GM21529 (cell line): ENCODE results near the gene KLRC3.
"Not testable (repeated sequence)": the region's sequence is repeated elsewhere in the genome, so short reads cannot be mapped to it uniquely, and the experiment has no call there.

Experiments
- ATAC-seq: cut with Tn5 transposase; IDR thresholded peaks from one replicate; pipeline ENCODE4 v1.9.1; 2021; ENCODE audit not compliant: unreplicated experiment

KLRC3 gene

DNA sequence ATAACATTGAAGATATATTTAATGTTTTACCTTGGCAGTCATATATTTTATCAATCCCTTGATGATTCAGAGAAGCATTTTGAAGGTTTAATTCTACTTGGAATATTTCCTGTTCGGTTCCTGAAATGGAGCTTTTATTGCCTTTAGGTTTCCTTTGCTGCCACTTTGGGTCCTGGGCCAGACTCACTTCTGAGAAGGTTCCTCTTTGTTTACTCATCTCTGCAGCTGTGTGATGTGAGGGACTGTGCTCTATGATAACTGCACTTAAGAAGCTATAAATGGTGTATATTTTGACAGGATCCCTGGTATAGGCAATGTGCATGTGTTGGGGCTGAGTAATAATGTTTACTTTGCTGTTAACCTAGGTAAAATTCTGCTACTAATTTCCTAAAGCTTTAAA, at the start of gene KLRC3:
Gene KLRC3 (minus strand): TSS at position 262 of the 400 bp plus-strand sequence. CDS start 45 bp downstream, at position 217.
- not testable (repeated sequence) for ATAC-seq

DNA sequence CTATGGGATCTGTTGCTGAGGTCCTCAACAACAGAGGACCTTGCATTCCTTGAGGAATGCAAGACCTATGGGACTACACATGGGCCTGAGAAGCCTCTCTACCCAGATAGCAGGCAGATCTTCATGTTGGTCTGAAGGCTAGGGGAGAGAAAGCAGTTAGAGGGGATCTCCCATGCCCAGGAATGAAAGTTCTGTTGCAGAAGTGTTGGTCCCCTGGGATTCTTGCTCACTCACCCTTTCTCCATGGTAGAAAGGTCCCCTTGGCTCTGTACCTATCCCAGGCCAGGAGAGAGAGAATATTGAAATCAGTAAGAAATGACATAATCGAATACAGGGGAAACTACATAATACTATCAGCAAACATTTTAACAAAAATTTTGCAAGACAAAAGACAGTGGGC, 49.3 kb upstream of the KLRC3 start:
- ATAC-seq = no peak

DNA sequence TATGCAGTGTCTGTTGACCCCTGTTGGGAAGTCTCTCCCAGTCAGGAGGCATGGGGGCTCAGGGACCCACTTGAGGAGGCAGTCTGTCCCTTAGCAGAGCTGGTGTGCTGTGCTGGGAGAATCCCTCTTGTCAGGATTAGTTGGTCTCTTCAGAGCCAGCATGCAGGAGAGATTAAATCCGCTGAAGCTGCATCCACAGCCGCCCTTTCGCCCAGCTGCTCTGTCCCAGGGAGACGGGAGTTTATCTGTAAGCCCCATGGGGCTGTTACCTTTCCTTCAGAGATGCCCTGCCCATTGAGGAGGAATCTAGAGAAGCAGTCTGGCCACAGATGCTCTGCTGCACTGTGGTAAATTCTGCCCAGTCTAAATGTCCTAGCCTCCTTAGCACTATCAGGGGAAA, 45.9 kb upstream of the KLRC3 start:
- no peak for ATAC-seq

- no peak for ATAC-seq
These were observed 37.4 kb upstream of the KLRC3 start for GRCh38 chr12:10457760-10458159.

DNA sequence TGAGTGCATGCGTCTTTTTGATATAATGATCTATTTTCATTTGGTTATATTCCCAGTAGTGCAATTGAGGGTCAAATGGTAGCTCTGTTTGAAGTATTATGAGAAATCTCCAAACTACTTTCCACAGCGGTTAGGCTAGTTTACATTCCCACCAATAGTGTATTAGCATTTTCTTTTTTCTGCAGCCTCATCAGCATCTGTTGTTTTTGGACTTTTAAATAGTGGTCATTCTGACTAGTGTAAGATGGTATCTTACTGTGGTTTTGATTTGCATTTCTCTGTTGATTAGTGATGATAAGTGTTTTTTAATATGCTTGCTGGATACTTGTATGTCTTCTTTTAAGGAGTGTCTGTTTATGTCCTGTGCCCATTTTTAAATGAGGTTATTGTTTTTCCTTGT, 36.5 kb upstream of the KLRC3 start:
- ATAC-seq = no peak

DNA sequence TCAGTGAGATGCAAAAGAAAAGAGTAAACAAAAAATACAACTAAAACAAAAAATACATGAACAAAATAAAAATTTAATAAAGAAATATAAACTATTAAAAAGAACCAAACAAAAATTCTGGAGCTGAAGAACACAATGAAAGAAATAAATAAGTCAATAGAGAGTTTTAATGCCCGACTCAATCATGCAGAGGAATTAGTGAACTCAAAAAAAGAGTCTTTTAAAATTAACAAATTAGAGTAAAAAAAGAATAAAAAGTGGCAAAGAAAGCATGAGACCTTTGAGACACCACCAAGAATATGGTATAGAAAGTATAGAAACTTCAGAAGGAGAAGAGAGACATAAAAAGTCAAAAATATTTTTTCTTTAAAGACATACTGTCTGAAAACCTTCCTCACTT, 35.4 kb upstream of the KLRC3 start:
- ATAC-seq = no peak

DNA sequence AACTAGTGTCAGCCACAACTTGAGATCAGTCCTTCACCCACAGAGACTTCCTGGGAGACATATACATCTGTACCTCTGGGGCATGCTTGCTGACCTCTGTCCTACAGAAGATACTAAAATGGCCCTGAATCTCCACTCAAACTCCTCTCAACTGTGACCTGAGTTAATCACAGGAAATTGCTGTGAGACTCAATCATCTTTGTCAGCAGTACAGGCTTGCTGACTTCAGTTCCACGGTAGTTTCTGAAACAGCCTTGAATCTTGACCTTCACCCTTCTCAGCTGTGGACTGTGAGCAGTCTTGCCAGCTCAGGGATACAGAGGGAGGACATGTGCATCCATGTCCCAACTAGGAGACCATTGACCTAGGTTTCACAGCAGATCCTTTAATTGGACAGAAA, 34.1 kb upstream of the KLRC3 start:
- ATAC-seq = no peak

GRCh38 chr12:10453156-10453555, 32.8 kb upstream of the KLRC3 start, which contains the start of gene KLRC1:
TSS of gene KLRC1 (minus strand) at chr12:10453377. CDS start at chr12:10451156, 2,221 bp downstream.
- no peak for ATAC-seq

DNA sequence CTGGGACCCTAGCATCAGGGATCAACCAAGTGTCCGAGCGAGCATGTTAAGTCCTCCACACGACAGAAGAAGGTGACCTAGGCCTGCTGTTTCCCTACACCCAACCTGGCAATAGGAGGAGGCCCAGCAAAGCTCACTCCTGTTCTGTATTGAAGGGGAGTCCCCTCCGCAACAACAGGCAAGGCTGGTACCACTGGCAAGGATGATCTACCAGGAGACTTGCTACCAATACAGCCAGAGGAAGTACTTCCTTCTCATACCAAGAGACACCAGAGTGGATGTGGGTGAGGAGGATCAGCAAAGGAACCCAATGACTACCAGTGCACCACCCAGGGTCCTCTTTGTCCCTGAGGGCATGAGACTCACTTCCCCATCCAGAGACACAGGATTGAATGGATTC, 27.8 kb upstream of the KLRC3 start:
- no peak for ATAC-seq

DNA sequence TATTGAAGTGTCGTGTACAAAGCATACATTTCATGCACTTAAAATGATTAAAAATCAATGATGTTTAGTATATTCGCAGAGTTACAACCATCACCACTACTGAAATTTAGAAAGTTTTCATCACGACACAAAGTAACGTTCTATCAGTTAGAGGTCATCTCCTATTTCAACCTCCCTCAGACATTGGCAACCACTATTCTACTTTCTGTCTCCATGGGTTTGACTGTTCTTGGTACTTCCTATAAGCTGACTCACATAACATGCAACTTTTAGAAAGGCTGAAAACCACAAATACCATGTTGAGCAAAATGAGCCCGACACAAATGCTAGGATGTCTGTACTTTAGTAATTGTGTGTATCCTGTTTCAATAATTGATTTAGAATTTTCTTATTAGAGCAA, 25.7 kb upstream of the KLRC3 start:
- ATAC-seq = not testable (repeated sequence)

- ATAC-seq = not testable (repeated sequence)
These were observed 20.7 kb upstream of the KLRC3 start for GRCh38 chr12:10441144-10441543.

DNA sequence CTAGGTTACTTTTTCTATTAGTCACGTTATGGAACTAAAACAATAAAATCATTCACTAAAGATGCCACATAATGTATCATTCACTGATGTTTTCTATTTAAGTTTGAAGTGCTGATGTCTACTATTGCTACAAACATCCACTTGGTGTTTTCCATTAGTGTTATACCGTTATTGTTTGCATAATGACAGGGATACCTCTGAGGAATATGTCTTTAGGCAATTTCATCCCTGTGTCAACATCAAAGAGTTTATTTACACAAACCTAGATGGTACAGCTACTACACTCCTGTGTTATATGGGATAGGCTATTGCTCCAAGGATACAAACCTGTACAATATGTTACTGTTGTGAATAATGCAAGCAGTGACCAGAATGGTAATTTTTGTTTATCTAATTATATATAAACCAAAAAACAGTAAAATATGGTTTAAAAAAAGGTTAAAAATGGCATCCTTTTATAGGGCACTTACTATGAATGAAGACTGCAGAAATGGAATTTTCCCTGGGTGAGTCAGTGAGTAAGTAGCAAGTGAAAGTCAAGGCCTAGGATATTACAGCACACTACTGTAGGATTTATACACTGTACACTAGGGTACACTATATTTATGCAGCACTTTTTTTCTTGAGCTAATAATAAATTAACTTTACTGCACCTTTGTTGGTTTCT, 19.3 kb upstream of the KLRC3 start:
- not testable (repeated sequence) for ATAC-seq

GRCh38 chr12:10437601-10438000, 17.2 kb upstream of the KLRC3 start:
- not testable (repeated sequence) for ATAC-seq

DNA sequence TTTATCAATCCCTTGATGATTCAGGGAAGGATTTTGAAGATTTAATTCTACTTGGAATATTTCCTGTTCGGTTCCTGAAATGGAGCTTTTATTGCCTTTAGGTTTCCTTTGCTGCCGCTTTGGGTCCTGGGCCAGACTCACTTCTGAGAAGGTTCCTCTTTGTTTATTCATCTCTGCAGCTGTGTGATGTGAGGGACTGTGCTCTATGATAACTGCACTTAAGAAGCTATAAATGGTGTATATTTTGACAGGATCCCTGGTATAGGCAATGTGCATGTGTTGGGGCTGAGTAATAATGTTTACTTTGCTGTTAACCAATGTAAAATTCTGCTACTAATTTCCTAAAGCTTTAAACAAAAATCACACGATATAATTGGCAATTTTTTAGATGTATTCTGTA, 15.4 kb upstream of the KLRC3 start, which contains the start of gene KLRC2:
Gene KLRC2 (minus strand): TSS at position 195 of the 400 bp plus-strand sequence. CDS start 24 bp downstream, at position 171.
- not testable (repeated sequence) for ATAC-seq

- ATAC-seq = not testable (repeated sequence)
These were observed 10.2 kb upstream of the KLRC3 start for GRCh38 chr12:10430623-10431022.

DNA sequence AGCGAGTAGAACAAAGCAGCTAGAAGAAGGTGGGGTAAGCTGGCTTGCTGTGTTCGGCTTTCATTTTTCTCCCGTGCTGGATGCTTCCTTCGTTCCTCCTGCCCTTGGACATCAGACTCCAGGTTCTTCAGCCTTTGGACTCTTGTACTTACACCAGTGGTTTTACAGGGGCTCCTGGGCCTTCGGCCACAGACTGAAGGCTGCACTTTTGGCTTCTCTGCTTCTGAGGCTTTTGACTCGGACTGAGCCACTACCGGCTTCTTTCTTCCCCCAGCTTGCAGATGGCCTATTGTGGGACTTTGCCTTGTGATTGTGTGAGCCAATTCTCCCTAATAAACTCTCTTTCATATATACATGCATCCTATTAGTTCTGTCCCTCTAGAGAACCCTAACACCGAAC, 5.5 kb upstream of the KLRC3 start:
- not testable (repeated sequence) for ATAC-seq

GRCh38 chr12:10424260-10424899, 4.0 kb upstream of the KLRC3 start:
- ATAC-seq = not testable (repeated sequence)

DNA sequence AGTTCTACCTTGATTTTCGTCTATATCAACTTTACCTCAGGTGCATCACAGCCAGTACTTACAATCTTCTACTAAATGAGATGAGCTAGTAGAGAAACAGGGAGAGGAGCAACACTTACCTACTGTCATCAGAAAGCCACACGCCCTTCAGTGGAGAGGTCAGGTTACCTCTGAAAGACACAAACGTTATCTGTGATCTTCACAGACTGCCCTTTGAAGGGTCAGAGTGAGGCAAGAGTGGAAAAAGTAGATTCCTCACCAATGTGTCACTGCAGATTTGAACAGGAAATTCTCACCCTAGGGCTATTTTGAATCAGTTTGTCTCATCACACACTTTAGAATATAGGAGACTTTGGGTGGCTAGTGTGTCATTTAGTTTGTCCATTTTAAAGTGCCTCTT, 1.8 kb upstream of the KLRC3 start:
- not testable (repeated sequence) for ATAC-seq

DNA sequence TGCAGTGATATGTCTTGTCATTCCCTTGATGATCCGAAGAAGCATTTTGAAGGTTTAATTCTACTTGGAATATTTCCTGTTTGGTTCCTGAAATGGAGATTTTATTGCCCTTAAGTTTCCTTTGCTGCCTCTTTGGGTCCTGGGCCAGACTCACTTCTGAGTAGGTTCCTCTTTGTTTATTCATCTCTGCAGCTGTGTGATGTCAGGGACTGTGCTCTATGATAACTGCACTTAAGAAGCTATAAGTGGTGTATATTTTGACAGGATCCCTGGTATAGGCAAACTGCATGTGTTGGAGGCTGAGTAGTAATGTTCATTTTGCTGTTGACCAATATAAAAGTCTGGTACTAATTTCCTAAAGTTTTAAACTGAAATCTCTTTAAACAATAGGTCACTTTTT, 11.0 kb downstream of the KLRC3 start, which contains the start of gene KLRC4:
Gene KLRC4 (minus strand): TSS at position 366 of the 400 bp plus-strand sequence. CDS start 182 bp downstream, at position 184.
- no peak for ATAC-seq

DNA sequence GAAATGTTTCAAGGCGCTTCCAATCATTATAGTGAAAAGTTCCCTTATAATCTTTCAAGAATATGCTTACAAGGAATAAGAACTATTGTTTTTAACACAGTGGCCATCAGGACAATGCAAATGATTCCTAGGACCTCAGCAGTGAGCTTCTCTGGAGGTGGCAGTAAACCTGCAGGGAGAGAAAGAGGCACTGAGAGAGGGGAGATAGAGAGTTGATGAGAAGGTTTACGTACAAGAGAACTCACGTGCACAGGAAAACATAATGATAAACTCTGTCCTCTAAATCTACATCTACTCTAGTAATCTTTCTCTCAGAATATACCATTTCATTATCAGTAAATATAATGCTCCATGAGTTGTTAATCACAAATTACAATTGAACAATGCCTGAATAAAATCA, 11.6 kb downstream of the KLRC3 start:
- no peak for ATAC-seq

GRCh38 chr12:10406725-10407124, 13.7 kb downstream of the KLRC3 start:
- no peak for ATAC-seq

DNA sequence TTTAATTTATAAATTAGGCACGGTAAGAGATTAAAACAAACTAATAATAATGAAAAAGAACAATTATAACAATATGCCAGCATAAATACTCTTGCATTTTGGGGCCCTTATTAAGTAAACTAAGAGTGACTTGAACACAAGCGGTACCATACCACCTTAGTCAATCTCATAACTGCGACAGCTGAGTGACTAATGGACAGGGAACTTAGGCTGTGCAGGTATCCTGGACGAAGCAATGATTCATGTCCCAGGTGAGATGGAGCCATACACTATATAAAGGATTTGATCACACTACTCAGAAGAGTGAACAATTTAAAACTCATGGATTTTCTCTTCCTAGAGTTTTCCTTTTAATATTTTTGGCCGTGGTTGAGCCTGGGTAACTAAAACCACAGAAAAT, 15.1 kb downstream of the KLRC3 start:
- ATAC-seq = no peak
